Liver (tissue), 9 donors: ENCODE measurements around the gene SLC25A21. TPM values are rescaled to one million over a fixed set of nuclear protein-coding genes. Genes with fewer than 3 reads are reported as not detected.

Experiments used
- DNase-seq: peaks from one replicate; pipeline ENCODE4 v3.0.0-alpha.2; 2017; ENCODE audit warnings: low spot score
- H3K27ac ChIP-seq, 2 donors: one replicate each; pipeline ENCODE4 v1.7.0; 2013; ENCODE audit warnings: inconsistent platforms in 2 of 2, low read length in 2 of 2, control low read depth in 1 of 2, low read depth in 1 of 2, mild to moderate bottlenecking in 1 of 2
- H3K27me3 ChIP-seq, 4 donors: one replicate each; pipeline versions ENCODE4 v1.6.1 to v1.7.0; 2013; ENCODE audit warnings: low read length in 3 of 4, inconsistent platforms in 1 of 4, mild to moderate bottlenecking in 1 of 4, moderate library complexity in 1 of 4; ENCODE audit not compliant: control insufficient read depth in 4 of 4, insufficient read depth in 4 of 4
- H3K36me3 ChIP-seq, 4 donors: one replicate each; pipeline versions ENCODE4 v1.6.1 to v1.7.0; 2013; ENCODE audit warnings: low read length in 3 of 4, mild to moderate bottlenecking in 3 of 4, low read depth in 1 of 4, moderate library complexity in 1 of 4; ENCODE audit not compliant: control insufficient read depth in 4 of 4, insufficient read depth in 3 of 4
- H3K4me1 ChIP-seq, 4 donors: one replicate each; pipeline versions ENCODE4 v1.6.1 to v1.7.0; 2013; ENCODE audit warnings: low read length in 3 of 4, mild to moderate bottlenecking in 3 of 4, moderate library complexity in 1 of 4; ENCODE audit not compliant: control insufficient read depth in 4 of 4, insufficient read depth in 4 of 4
- H3K4me3 ChIP-seq, 3 donors: one replicate each; pipeline versions ENCODE4 v1.6.1 to v1.7.0; 2013; ENCODE audit warnings: low read length in 3 of 3, control low read depth in 1 of 3, low read depth in 1 of 3, mild to moderate bottlenecking in 1 of 3
- H3K9ac ChIP-seq, 2 donors: one replicate each; pipeline ENCODE4 v1.7.0; 2013; ENCODE audit warnings: low read length in 2 of 2, mild to moderate bottlenecking in 2 of 2, moderate library complexity in 2 of 2, control low read depth in 1 of 2, low read depth in 1 of 2
- H3K9me3 ChIP-seq, 4 donors: one replicate each; pipeline versions ENCODE4 v1.6.1 to v1.7.0; 2013; ENCODE audit warnings: low read length in 3 of 4; ENCODE audit not compliant: control insufficient read depth in 4 of 4
- EGR1 ChIP-seq, 2 donors: IDR thresholded peaks; 2 replicates each; pipeline ENCODE4 v1.6.1; 2016 to 2018; ENCODE audit warnings: antibody characterized with exemption in 2 of 2, low read depth in 2 of 2
- FOXA1 ChIP-seq: IDR thresholded peaks from 2 replicates; pipeline ENCODE4 v1.6.1; 2016; ENCODE audit warnings: antibody characterized with exemption
- FOXA2 ChIP-seq: IDR thresholded peaks from 2 replicates; pipeline ENCODE4 v1.6.1; 2016; ENCODE audit warnings: antibody characterized with exemption
- GABPA ChIP-seq, 2 donors: IDR thresholded peaks in 1 of 2; conservative IDR thresholded peaks in 1 of 2; 2 replicates each; pipeline ENCODE4 v1.6.1; 2016; ENCODE audit warnings: antibody characterized with exemption in 2 of 2, mild to moderate bottlenecking in 1 of 2, moderate library complexity in 1 of 2
- HNF4A ChIP-seq, 2 donors: conservative IDR thresholded peaks; 2 replicates each; pipeline ENCODE4 v1.6.1; 2016; ENCODE audit warnings: antibody characterized with exemption in 2 of 2, mild to moderate bottlenecking in 2 of 2
- HNF4G ChIP-seq: IDR thresholded peaks from 2 replicates; pipeline ENCODE4 v1.6.1; 2016; ENCODE audit warnings: antibody characterized with exemption
- JUND ChIP-seq, 2 donors: IDR thresholded peaks; 2 replicates each; pipeline ENCODE4 v1.6.1; 2016; ENCODE audit warnings: antibody characterized with exemption in 2 of 2
- NR2F2 ChIP-seq: IDR thresholded peaks from 2 replicates; pipeline ENCODE4 v1.6.1; 2016; ENCODE audit warnings: antibody characterized with exemption
- RAD21 ChIP-seq, 2 donors: IDR thresholded peaks; 2 replicates each; pipeline ENCODE4 v1.6.1; 2016; ENCODE audit warnings: antibody characterized with exemption in 2 of 2, mild to moderate bottlenecking in 2 of 2
- RXRA ChIP-seq, 2 donors: IDR thresholded peaks; 2 replicates each; pipeline ENCODE4 v1.6.1; 2017 to 2018; ENCODE audit warnings: antibody characterized with exemption in 2 of 2, mild to moderate bottlenecking in 1 of 2
- SP1 ChIP-seq: IDR thresholded peaks from 2 replicates; pipeline ENCODE4 v1.6.1; 2018; ENCODE audit warnings: antibody characterized with exemption, mild to moderate bottlenecking
- TAF1 ChIP-seq: conservative IDR thresholded peaks from 2 replicates; pipeline ENCODE4 v1.6.1; 2016; ENCODE audit warnings: antibody characterized with exemption, mild to moderate bottlenecking
- YY1 ChIP-seq: IDR thresholded peaks from 2 replicates; pipeline ENCODE4 v1.6.1; 2016; ENCODE audit warnings: antibody characterized with exemption, mild to moderate bottlenecking
- WGBS: extraction: QIAGEN DNeasy Blood & Tissue Kit; methylation state at CpG from one replicate; pipeline ENCODE4 v1.1.7; 2013; 5-methylcytosine and 5-hydroxymethylcytosine counted together
- polyA plus RNA-seq, 2 donors: library from polyadenylated mRNA; stranded (reverse) in 1 of 2; unstranded in 1 of 2; fragments of 200-250 nt in 1 of 2; fragments of >200 nt in 1 of 2; fragmentation: Nextera tagmentation in 1 of 2; extraction: Ambion mirVana in 1 of 2; gene quantifications; one replicate each; pipeline versions ENCODE4 v1.2.1 to v1.2.3, GENCODE V29; 2013 to 2015
- total RNA-seq, 2 donors: library from RNA; depleted of rRNA; stranded (reverse); fragments of >200 nt; gene quantifications; one replicate each; pipeline ENCODE4 v1.2.3, GENCODE V29; 2014
- TF ChIP-seq, protein P1 (sequence below): IDR thresholded peaks from 2 replicates; pipeline ENCODE4 v1.6.1; 2016; ENCODE audit warnings: antibody characterized with exemption
- TF ChIP-seq, protein P2 (sequence below): IDR thresholded peaks from 2 replicates; pipeline ENCODE4 v1.6.1; 2016; ENCODE audit warnings: antibody characterized with exemption
- TF ChIP-seq, protein P3 (sequence below): IDR thresholded peaks from 2 replicates; pipeline ENCODE4 v1.6.1; 2016; ENCODE audit warnings: antibody characterized with exemption, mild to moderate bottlenecking
- TF ChIP-seq, protein P4 (sequence below): fragments of 150-350 bp; IDR thresholded peaks from 2 replicates; pipeline ENCODE4 v1.5.1; 2017; ENCODE audit warnings: improper control_type of control experiment, low read depth, low read length; ENCODE audit not compliant: missing input control
- TF ChIP-seq, protein P5 (sequence below): IDR thresholded peaks from 2 replicates; pipeline ENCODE4 v1.6.1; 2016; ENCODE audit warnings: antibody characterized with exemption
- donor health status: healthy.
- donor health status: healthy.
- donor health status: healthy.
- donor health status: healthy.
- donor health status: healthy.

The SLC25A21 gene
- total and polyA plus RNA-seq, 4 donors = 0.13 to 24.3 (median 0.23) TPM

DNA sequence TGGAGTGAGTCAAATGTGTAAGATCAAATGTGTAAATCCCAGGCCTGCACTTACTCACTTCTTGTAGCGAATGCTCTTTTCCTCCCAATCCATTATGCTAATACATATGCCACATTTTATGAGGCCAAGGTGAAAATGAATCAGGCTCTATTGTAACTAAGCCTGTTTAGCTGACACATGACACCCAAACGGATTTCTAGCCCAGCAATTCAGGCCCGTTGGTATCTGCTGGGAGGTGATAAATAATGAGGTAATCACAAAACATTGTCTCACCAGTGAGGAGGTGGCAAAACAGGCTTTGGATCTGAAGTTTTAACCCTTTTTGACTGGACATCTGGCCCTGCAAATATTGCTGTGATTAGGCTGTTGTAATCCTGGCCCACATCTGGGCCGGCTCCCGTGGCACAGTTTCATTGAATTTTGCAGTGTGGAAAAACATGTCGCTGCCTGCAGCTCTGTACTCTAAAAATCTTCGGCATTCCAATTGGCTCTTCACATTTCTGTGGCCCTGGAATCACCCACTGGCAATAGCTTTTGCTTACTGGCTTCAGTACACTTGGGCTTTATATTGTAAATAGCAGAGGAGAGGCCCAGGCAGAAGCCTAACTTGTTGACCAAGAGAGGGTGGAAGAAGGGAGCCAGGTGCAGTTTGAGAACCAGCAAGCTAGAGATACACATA is 404.7 kb downstream of the SLC25A21 start:
- DNase-seq = no peak
- Histone ChIP-seq H3K27ac (no peak overlapping the region), H3K27me3 (no peaks in the 10 kb centered on the region), H3K4me3 (no peak overlapping the region), H3K9ac (no peak overlapping the region), H3K36me3 (no peaks in the 10 kb centered on the region), H3K4me1 (no peaks in the 10 kb centered on the region), H3K9me3 (no peaks in the 10 kb centered on the region)
- WGBS = 71% methylated on average over 7 of the region's 7 CpGs
- no peak for TF ChIP-seq RXRA (IDR thresholded peaks at IDR 0.05)
- no peak for TF ChIP-seq FOXA2
- no peak for TF ChIP-seq RAD21 (IDR thresholded peaks at IDR 0.05)
- TF ChIP-seq YY1 = no peak
- TF ChIP-seq, protein P1, sequence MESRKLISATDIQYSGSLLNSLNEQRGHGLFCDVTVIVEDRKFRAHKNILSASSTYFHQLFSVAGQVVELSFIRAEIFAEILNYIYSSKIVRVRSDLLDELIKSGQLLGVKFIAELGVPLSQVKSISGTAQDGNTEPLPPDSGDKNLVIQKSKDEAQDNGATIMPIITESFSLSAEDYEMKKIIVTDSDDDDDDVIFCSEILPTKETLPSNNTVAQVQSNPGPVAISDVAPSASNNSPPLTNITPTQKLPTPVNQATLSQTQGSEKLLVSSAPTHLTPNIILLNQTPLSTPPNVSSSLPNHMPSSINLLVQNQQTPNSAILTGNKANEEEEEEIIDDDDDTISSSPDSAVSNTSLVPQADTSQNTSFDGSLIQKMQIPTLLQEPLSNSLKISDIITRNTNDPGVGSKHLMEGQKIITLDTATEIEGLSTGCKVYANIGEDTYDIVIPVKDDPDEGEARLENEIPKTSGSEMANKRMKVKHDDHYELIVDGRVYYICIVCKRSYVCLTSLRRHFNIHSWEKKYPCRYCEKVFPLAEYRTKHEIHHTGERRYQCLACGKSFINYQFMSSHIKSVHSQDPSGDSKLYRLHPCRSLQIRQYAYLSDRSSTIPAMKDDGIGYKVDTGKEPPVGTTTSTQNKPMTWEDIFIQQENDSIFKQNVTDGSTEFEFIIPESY = no peak
- TF ChIP-seq GABPA (IDR thresholded peaks at IDR 0.05 in 1 of 2, conservative IDR thresholded peaks at IDR 0.05 in 1 of 2) = no peak
- TF ChIP-seq HNF4G = no peak
- TF ChIP-seq JUND (IDR thresholded peaks at IDR 0.05) = no peak
- TF ChIP-seq, protein P2, sequence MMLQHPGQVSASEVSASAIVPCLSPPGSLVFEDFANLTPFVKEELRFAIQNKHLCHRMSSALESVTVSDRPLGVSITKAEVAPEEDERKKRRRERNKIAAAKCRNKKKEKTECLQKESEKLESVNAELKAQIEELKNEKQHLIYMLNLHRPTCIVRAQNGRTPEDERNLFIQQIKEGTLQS = no peak
- no peak for TF ChIP-seq NR2F2
- TF ChIP-seq SP1 = no peak
- no peak for TF ChIP-seq FOXA1
- TF ChIP-seq, protein P3, sequence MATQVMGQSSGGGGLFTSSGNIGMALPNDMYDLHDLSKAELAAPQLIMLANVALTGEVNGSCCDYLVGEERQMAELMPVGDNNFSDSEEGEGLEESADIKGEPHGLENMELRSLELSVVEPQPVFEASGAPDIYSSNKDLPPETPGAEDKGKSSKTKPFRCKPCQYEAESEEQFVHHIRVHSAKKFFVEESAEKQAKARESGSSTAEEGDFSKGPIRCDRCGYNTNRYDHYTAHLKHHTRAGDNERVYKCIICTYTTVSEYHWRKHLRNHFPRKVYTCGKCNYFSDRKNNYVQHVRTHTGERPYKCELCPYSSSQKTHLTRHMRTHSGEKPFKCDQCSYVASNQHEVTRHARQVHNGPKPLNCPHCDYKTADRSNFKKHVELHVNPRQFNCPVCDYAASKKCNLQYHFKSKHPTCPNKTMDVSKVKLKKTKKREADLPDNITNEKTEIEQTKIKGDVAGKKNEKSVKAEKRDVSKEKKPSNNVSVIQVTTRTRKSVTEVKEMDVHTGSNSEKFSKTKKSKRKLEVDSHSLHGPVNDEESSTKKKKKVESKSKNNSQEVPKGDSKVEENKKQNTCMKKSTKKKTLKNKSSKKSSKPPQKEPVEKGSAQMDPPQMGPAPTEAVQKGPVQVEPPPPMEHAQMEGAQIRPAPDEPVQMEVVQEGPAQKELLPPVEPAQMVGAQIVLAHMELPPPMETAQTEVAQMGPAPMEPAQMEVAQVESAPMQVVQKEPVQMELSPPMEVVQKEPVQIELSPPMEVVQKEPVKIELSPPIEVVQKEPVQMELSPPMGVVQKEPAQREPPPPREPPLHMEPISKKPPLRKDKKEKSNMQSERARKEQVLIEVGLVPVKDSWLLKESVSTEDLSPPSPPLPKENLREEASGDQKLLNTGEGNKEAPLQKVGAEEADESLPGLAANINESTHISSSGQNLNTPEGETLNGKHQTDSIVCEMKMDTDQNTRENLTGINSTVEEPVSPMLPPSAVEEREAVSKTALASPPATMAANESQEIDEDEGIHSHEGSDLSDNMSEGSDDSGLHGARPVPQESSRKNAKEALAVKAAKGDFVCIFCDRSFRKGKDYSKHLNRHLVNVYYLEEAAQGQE = no peak
- no peak for TF ChIP-seq TAF1
- TF ChIP-seq, protein P4, sequence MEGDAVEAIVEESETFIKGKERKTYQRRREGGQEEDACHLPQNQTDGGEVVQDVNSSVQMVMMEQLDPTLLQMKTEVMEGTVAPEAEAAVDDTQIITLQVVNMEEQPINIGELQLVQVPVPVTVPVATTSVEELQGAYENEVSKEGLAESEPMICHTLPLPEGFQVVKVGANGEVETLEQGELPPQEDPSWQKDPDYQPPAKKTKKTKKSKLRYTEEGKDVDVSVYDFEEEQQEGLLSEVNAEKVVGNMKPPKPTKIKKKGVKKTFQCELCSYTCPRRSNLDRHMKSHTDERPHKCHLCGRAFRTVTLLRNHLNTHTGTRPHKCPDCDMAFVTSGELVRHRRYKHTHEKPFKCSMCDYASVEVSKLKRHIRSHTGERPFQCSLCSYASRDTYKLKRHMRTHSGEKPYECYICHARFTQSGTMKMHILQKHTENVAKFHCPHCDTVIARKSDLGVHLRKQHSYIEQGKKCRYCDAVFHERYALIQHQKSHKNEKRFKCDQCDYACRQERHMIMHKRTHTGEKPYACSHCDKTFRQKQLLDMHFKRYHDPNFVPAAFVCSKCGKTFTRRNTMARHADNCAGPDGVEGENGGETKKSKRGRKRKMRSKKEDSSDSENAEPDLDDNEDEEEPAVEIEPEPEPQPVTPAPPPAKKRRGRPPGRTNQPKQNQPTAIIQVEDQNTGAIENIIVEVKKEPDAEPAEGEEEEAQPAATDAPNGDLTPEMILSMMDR = no peak
- TF ChIP-seq, protein P5, sequence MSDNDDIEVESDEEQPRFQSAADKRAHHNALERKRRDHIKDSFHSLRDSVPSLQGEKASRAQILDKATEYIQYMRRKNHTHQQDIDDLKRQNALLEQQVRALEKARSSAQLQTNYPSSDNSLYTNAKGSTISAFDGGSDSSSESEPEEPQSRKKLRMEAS = no peak
- no peak for TF ChIP-seq EGR1 (IDR thresholded peaks at IDR 0.05; ENCODE audit: low read depth in 2 of 2)
- no peak for TF ChIP-seq HNF4A (conservative IDR thresholded peaks at IDR 0.05)
